A549 (cell line): ENCODE measurements around the gene FKBP7.

Experiments used
- POLR2AphosphoS2 ChIP-seq: conservative IDR thresholded peaks from 2 replicates; pipeline ENCODE4 v1.6.1; 2012; ENCODE audit warnings: low read length, improper control_type of control experiment, inconsistent platforms
- TF ChIP-seq, protein P1 (sequence below): fragments of >200 bp; sonication (Bioruptor Twin); formaldehyde crosslinking; IDR thresholded peaks from 3 replicates; pipeline ENCODE4 v1.5.1; 2016

DNA sequence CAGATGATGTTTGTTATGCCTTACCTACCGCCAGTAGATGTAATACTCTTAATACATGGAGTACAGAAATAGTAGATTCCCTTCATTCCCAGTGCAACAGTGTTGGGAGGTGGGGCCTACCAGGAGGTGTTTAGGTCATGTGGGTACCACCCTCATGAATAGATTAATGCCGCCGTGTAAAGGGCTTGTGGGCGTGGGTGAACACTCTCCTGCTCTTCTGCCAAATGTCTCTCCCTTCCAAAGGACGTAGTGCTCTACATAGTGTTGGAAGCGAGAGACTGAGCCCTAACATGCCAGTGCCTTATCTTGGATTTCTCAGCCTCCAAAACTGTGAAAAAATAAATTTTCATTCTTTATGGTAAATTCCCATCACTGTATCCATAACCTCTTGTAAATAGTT is 32.0 kb upstream of the FKBP7 start:
- TF ChIP-seq POLR2AphosphoS2, result no peak
- TF ChIP-seq, protein P1, sequence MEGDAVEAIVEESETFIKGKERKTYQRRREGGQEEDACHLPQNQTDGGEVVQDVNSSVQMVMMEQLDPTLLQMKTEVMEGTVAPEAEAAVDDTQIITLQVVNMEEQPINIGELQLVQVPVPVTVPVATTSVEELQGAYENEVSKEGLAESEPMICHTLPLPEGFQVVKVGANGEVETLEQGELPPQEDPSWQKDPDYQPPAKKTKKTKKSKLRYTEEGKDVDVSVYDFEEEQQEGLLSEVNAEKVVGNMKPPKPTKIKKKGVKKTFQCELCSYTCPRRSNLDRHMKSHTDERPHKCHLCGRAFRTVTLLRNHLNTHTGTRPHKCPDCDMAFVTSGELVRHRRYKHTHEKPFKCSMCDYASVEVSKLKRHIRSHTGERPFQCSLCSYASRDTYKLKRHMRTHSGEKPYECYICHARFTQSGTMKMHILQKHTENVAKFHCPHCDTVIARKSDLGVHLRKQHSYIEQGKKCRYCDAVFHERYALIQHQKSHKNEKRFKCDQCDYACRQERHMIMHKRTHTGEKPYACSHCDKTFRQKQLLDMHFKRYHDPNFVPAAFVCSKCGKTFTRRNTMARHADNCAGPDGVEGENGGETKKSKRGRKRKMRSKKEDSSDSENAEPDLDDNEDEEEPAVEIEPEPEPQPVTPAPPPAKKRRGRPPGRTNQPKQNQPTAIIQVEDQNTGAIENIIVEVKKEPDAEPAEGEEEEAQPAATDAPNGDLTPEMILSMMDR, result no peak
